ENCODE data around the gene EZR. TPM values are rescaled to one million over a fixed set of nuclear protein-coding genes. Genes with fewer than 3 reads are reported as not detected.

The EZR gene
- total RNA-seq, 1 donor from 2014 or later, result 21.4 TPM

DNA sequence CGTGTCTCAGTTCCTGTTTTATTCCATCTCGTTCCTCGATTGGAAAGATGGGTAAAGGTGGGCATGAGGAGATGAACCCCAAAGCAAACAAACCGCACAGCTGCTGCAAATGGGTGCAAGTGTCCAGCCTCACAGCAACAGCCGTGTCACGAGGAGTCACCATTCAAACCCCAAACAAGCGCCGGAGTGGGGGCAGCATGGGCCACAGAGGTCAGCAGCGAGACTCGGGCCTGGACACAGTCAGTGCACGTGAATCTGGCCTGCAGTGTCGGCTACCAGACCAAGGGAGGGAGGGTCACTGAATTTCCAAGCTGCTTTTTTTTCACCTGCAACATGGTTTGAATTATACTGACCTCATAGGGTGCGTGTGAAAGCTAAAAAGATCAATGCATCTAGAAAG is 63.5 kb downstream of the EZR start:
- Histone ChIP-seq H3K4me1 (ENCODE audit: control insufficient read depth in 3 of 3, insufficient read depth in 3 of 3, low read length in 3 of 3) (no peaks in the 10 kb centered on the region), H3K27ac (ENCODE audit: low read depth, low read length) (no peak overlapping the region), H3K4me3 (ENCODE audit: low read length in 3 of 3) (no peak overlapping the region), H3K9ac (ENCODE audit: low read depth in 1 of 3, low read length in 3 of 3) (no peak overlapping the region), H3K36me3 (ENCODE audit: control insufficient read depth in 3 of 3, insufficient read depth in 3 of 3, low read length in 3 of 3) (peaks cover 2 to 4% (median 2%) of the 10 kb centered on the region in 3 donors), H3K27me3 (ENCODE audit: control insufficient read depth in 3 of 3, insufficient read depth in 3 of 3, low read length in 3 of 3) (no peaks in the 10 kb centered on the region), H3K9me3 (ENCODE audit: control insufficient read depth in 3 of 3, low read length in 3 of 3) (no peaks in the 10 kb centered on the region)

- Histone ChIP-seq H3K4me1 (ENCODE audit: control insufficient read depth in 3 of 3, insufficient read depth in 3 of 3, low read length in 3 of 3) (no peaks in the 10 kb centered on the region), H3K27ac (ENCODE audit: low read depth, low read length) (no peak overlapping the region), H3K9me3 (ENCODE audit: control insufficient read depth in 3 of 3, low read length in 3 of 3) (no peaks in the 10 kb centered on the region), H3K27me3 (ENCODE audit: control insufficient read depth in 3 of 3, insufficient read depth in 3 of 3, low read length in 3 of 3) (no peaks in the 10 kb centered on the region), H3K9ac (ENCODE audit: low read depth in 1 of 3, low read length in 3 of 3) (no peak overlapping the region), H3K4me3 (ENCODE audit: low read length in 3 of 3) (no peak overlapping the region), H3K36me3 (ENCODE audit: control insufficient read depth in 3 of 3, insufficient read depth in 3 of 3, low read length in 3 of 3) (peaks cover 2 to 6% (median 2%) of the 10 kb centered on the region in 3 donors)
Observed at GRCh38 chr6:158754738-158755137, 64.4 kb downstream of the EZR start.

DNA sequence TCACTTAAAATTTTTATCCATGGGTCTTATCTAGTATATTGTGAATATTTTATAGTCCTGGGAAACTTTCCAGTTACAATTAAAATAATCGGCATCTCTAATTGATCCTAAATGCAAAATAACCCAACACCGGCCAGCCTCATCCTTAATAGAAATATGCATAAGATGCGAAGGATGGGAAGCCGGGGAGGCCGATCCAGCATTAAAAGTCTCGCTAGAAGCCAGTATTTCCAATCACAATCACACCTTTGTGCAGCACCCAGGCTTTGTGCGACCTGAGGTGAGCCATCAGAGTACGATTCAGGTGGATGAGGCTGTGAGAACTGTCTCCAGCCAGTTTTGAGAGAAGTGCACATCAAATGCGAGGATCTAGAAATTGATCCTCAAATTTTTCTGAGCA is 65.4 kb downstream of the EZR start:
- H3K4me3 ChIP-seq (ENCODE audit: low read length in 3 of 3), result no peak overlapping the region
- H3K4me1 ChIP-seq (ENCODE audit: control insufficient read depth in 3 of 3, insufficient read depth in 3 of 3, low read length in 3 of 3), result no peaks in the 10 kb centered on the region
- H3K9me3 ChIP-seq (ENCODE audit: control insufficient read depth in 3 of 3, low read length in 3 of 3), result no peaks in the 10 kb centered on the region
- H3K27ac ChIP-seq (ENCODE audit: low read depth, low read length), result no peak overlapping the region
- H3K27me3 ChIP-seq (ENCODE audit: control insufficient read depth in 3 of 3, insufficient read depth in 3 of 3, low read length in 3 of 3), result no peaks in the 10 kb centered on the region
- H3K9ac ChIP-seq (ENCODE audit: low read depth in 1 of 3, low read length in 3 of 3), result no peak overlapping the region
- peaks cover 2 to 4% (median 2%) of the 10 kb centered on the region in 3 donors for H3K36me3 ChIP-seq (ENCODE audit: control insufficient read depth in 3 of 3, insufficient read depth in 3 of 3, low read length in 3 of 3)

DNA sequence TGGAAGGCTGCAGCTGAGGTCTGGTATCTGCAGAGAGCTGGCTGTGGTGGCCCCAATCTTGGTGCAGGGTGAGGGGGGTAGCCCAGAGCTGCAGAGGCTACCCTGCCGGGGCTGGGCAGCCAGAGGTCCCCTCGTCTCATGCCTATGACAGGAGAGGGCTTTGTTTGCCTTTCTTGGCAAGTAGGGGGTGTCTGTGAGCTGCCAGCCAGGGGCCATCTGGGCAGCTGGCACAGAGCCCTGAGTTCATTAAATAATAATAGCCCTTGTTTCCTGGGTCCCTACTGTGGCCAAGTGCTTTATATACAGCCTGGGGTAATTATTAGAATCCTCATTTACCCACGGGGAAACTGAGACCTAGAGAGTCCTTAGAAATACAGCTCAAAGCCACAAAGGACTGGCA is 66.6 kb downstream of the EZR start:
- H3K36me3 ChIP-seq (ENCODE audit: control insufficient read depth in 3 of 3, insufficient read depth in 3 of 3, low read length in 3 of 3), result peaks cover 2 to 3% (median 2%) of the 10 kb centered on the region in 3 donors
- H3K27me3 ChIP-seq (ENCODE audit: control insufficient read depth in 3 of 3, insufficient read depth in 3 of 3, low read length in 3 of 3), result no peaks in the 10 kb centered on the region
- H3K9ac ChIP-seq (ENCODE audit: low read depth in 1 of 3, low read length in 3 of 3), result no peak overlapping the region
- H3K27ac ChIP-seq (ENCODE audit: low read depth, low read length), result no peak overlapping the region
- no peak overlapping the region for H3K4me3 ChIP-seq (ENCODE audit: low read length in 3 of 3)
- H3K9me3 ChIP-seq (ENCODE audit: control insufficient read depth in 3 of 3, low read length in 3 of 3), result no peaks in the 10 kb centered on the region
- H3K4me1 ChIP-seq (ENCODE audit: control insufficient read depth in 3 of 3, insufficient read depth in 3 of 3, low read length in 3 of 3), result no peaks in the 10 kb centered on the region

- Histone ChIP-seq H3K9ac (ENCODE audit: low read depth in 1 of 3, low read length in 3 of 3) (no peak overlapping the region), H3K4me1 (ENCODE audit: control insufficient read depth in 3 of 3, insufficient read depth in 3 of 3, low read length in 3 of 3) (no peaks in the 10 kb centered on the region), H3K27me3 (ENCODE audit: control insufficient read depth in 3 of 3, insufficient read depth in 3 of 3, low read length in 3 of 3) (no peaks in the 10 kb centered on the region), H3K9me3 (ENCODE audit: control insufficient read depth in 3 of 3, low read length in 3 of 3) (no peaks in the 10 kb centered on the region), H3K27ac (ENCODE audit: low read depth, low read length) (no peak overlapping the region), H3K4me3 (ENCODE audit: low read length in 3 of 3) (no peak overlapping the region), H3K36me3 (ENCODE audit: control insufficient read depth in 3 of 3, insufficient read depth in 3 of 3, low read length in 3 of 3) (peaks cover 2 to 3% (median 2%) of the 10 kb centered on the region in 3 donors)
Observed at GRCh38 chr6:158751921-158752320, 67.2 kb downstream of the EZR start.

DNA sequence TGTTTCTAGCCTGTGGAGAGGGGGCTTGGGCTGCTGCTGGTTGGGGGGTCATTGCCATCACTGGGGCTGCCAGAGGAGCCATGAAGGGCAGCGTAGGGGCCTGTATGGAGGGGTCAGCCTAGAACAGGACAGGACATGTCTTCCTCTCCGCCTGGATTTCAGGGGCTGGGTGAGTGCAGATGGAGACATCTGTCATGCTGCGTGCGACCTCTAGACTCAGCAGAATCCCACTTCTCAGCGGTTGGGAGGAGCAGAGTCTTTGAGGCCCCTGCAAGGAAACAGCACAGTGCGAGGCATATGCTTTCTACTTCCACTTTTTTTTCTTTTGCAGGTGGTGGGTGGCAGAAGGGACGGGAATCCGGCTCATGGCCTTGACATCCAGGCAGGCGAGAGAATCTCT is 67.9 kb downstream of the EZR start:
- no peaks in the 10 kb centered on the region for H3K27me3 ChIP-seq (ENCODE audit: control insufficient read depth in 3 of 3, insufficient read depth in 3 of 3, low read length in 3 of 3)
- H3K9me3 ChIP-seq (ENCODE audit: control insufficient read depth in 3 of 3, low read length in 3 of 3), result no peaks in the 10 kb centered on the region
- no peak overlapping the region for H3K27ac ChIP-seq (ENCODE audit: low read depth, low read length)
- peaks cover 2 to 3% (median 2%) of the 10 kb centered on the region in 3 donors for H3K36me3 ChIP-seq (ENCODE audit: control insufficient read depth in 3 of 3, insufficient read depth in 3 of 3, low read length in 3 of 3)
- H3K9ac ChIP-seq (ENCODE audit: low read depth in 1 of 3, low read length in 3 of 3), result no peak overlapping the region
- no peaks in the 10 kb centered on the region for H3K4me1 ChIP-seq (ENCODE audit: control insufficient read depth in 3 of 3, insufficient read depth in 3 of 3, low read length in 3 of 3)
- H3K4me3 ChIP-seq (ENCODE audit: low read length in 3 of 3), result no peak overlapping the region

DNA sequence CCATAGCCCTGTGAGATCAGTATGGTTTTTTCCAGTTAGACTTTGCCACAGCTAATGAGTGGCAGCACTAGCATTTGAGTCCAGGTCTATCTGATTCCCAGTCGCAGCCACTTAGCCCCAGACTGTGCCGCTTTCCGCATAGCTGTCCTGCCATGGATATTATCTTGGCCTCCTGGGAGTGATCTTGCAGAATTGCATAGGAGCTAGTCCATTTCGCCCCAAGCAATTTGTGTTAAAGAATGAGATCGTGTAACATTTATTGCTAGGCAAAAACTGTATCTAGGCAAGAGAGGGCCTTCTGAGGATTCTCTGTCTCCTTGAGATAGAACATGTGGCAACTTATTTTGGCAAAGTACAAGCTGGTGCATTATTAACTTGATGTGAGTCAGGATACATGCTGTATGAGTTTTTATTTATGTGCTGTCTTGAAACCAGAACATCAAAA is 74.2 kb downstream of the EZR start:
- no peaks in the 10 kb centered on the region for H3K4me1 ChIP-seq (ENCODE audit: control insufficient read depth in 3 of 3, insufficient read depth in 3 of 3, low read length in 3 of 3)
- H3K27me3 ChIP-seq (ENCODE audit: control insufficient read depth in 3 of 3, insufficient read depth in 3 of 3, low read length in 3 of 3), result no peaks in the 10 kb centered on the region
- H3K36me3 ChIP-seq (ENCODE audit: control insufficient read depth in 3 of 3, insufficient read depth in 3 of 3, low read length in 3 of 3), result peaks cover 0 to 6% (median 0%) of the 10 kb centered on the region in 3 donors
- H3K9ac ChIP-seq (ENCODE audit: low read depth in 1 of 3, low read length in 3 of 3), result no peak overlapping the region
- no peak overlapping the region for H3K27ac ChIP-seq (ENCODE audit: low read depth, low read length)
- no peak overlapping the region for H3K4me3 ChIP-seq (ENCODE audit: low read length in 3 of 3)
- H3K9me3 ChIP-seq (ENCODE audit: control insufficient read depth in 3 of 3, low read length in 3 of 3), result no peaks in the 10 kb centered on the region

GRCh38 chr6:158743033-158743651 is 76.0 kb downstream of the EZR start:
- Histone ChIP-seq H3K9me3 (ENCODE audit: control insufficient read depth in 3 of 3, low read length in 3 of 3) (peaks cover 0 to 4% (median 0%) of the 10 kb centered on the region in 3 donors), H3K4me3 (ENCODE audit: low read length in 3 of 3) (no peak overlapping the region), H3K4me1 (ENCODE audit: control insufficient read depth in 3 of 3, insufficient read depth in 3 of 3, low read length in 3 of 3) (peaks cover 0 to 1% (median 0%) of the 10 kb centered on the region in 3 donors), H3K36me3 (ENCODE audit: control insufficient read depth in 3 of 3, insufficient read depth in 3 of 3, low read length in 3 of 3) (peaks cover 0 to 3% (median 1%) of the 10 kb centered on the region in 3 donors), H3K27ac (ENCODE audit: low read depth, low read length) (no peak overlapping the region), H3K27me3 (ENCODE audit: control insufficient read depth in 3 of 3, insufficient read depth in 3 of 3, low read length in 3 of 3) (no peaks in the 10 kb centered on the region), H3K9ac (ENCODE audit: low read depth in 1 of 3, low read length in 3 of 3) (no peak overlapping the region)

DNA sequence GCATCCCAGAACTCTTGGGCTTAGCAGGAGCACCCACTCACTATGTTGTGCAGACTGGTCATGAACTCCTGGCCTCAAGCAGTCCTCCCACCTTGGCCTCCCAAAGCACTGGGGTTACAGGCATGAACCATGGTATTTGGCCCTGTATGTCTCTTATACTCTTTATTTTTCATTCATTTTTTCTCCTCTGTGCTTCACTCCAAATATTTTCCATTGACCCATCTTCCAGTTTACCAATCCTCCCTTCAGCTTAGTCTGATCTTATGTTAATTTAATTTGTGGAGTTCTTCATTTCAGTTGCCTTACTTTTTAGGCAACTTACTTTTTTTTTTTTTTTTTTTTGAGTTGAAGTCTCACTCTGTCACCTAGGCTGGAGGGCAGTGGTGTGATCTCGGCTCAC is 79.5 kb downstream of the EZR start:
- no peak overlapping the region for H3K4me3 ChIP-seq (ENCODE audit: low read length in 3 of 3)
- H3K27me3 ChIP-seq (ENCODE audit: control insufficient read depth in 3 of 3, insufficient read depth in 3 of 3, low read length in 3 of 3), result no peaks in the 10 kb centered on the region
- no peak overlapping the region for H3K9ac ChIP-seq (ENCODE audit: low read depth in 1 of 3, low read length in 3 of 3)
- H3K27ac ChIP-seq (ENCODE audit: low read depth, low read length), result no peak overlapping the region
- peaks cover 0 to 9% (median 9%) of the 10 kb centered on the region in 3 donors for H3K4me1 ChIP-seq (ENCODE audit: control insufficient read depth in 3 of 3, insufficient read depth in 3 of 3, low read length in 3 of 3)
- H3K9me3 ChIP-seq (ENCODE audit: control insufficient read depth in 3 of 3, low read length in 3 of 3), result peaks cover 0 to 4% (median 0%) of the 10 kb centered on the region in 3 donors
- peaks cover 0 to 1% (median 0%) of the 10 kb centered on the region in 3 donors for H3K36me3 ChIP-seq (ENCODE audit: control insufficient read depth in 3 of 3, insufficient read depth in 3 of 3, low read length in 3 of 3)

- H3K4me3 ChIP-seq (ENCODE audit: low read length in 3 of 3), result no peak overlapping the region
- peaks cover 0 to 4% (median 0%) of the 10 kb centered on the region in 3 donors for H3K9me3 ChIP-seq (ENCODE audit: control insufficient read depth in 3 of 3, low read length in 3 of 3)
- no peak overlapping the region for H3K27ac ChIP-seq (ENCODE audit: low read depth, low read length)
- H3K27me3 ChIP-seq (ENCODE audit: control insufficient read depth in 3 of 3, insufficient read depth in 3 of 3, low read length in 3 of 3), result no peaks in the 10 kb centered on the region
- peaks cover 0 to 1% (median 0%) of the 10 kb centered on the region in 3 donors for H3K36me3 ChIP-seq (ENCODE audit: control insufficient read depth in 3 of 3, insufficient read depth in 3 of 3, low read length in 3 of 3)
- peaks cover 0 to 9% (median 9%) of the 10 kb centered on the region in 3 donors for H3K4me1 ChIP-seq (ENCODE audit: control insufficient read depth in 3 of 3, insufficient read depth in 3 of 3, low read length in 3 of 3)
- H3K9ac ChIP-seq (ENCODE audit: low read depth in 1 of 3, low read length in 3 of 3), result no peak overlapping the region
Observed at GRCh38 chr6:158737710-158738615, 81.2 kb downstream of the EZR start.

Measured in skeletal muscle tissue (tissue), 4 donors.